ENCODE data around the gene CHMP1A. TPM values are rescaled to one million over a fixed set of nuclear protein-coding genes. Genes with fewer than 3 reads are reported as not detected.
A peak's percentile ranks its signal among the peaks of the same experiment; 100 is the strongest.
"Not testable (repeated sequence)": the region's sequence is repeated elsewhere in the genome, so short reads cannot be mapped to it uniquely, and the experiment has no call there.

Gene CHMP1A
- total RNA-seq, 4 donors from 2014 or later = 71.8 to 125 (median 86.6) TPM

- Histone ChIP-seq H3K9me3 (no peaks in the 10 kb centered on the region), H3K4me3 (no peak overlapping the region), H3K4me1 (peaks cover 23% of the 10 kb centered on the region), H3K27ac (no peak overlapping the region), H3K27me3 (no peaks in the 10 kb centered on the region), H3K36me3 (peaks cover 58% of the 10 kb centered on the region)
- TF ChIP-seq POLR2A (IDR thresholded peaks at IDR 0.05) = no peak
- TF ChIP-seq CTCF (IDR thresholded peaks at IDR 0.05) = no peak
- TF ChIP-seq POLR2AphosphoS5 (IDR thresholded peaks at IDR 0.05) = no peak
- TF ChIP-seq EP300 (IDR thresholded peaks at IDR 0.05) = no peak
- 76% methylated on average over 4 of the region's 18 CpGs for WGBS
- DNase-seq (ENCODE audit: low spot score in 2 of 2) = no peak
Observed at GRCh38 chr16:89696670-89697128, 39.2 kb upstream of the CHMP1A start.

GRCh38 chr16:89695875-89696669 lies 38.6 kb upstream of the CHMP1A start:
- Histone ChIP-seq H3K4me3 (no peak overlapping the region), H3K9me3 (no peaks in the 10 kb centered on the region), H3K4me1 (peaks cover 17% of the 10 kb centered on the region), H3K36me3 (peaks cover 65% of the 10 kb centered on the region), H3K27ac (no peak overlapping the region), H3K27me3 (no peaks in the 10 kb centered on the region)
- peak in 1 of 2 donors; percentile 70 for DNase-seq (ENCODE audit: low spot score in 2 of 2)
- 78% methylated on average over 16 of the region's 25 CpGs for WGBS
- TF ChIP-seq EP300 (IDR thresholded peaks at IDR 0.05) = no peak
- TF ChIP-seq POLR2A (IDR thresholded peaks at IDR 0.05) = no peak
- no peak for TF ChIP-seq CTCF (IDR thresholded peaks at IDR 0.05)
- TF ChIP-seq POLR2AphosphoS5 (IDR thresholded peaks at IDR 0.05) = no peak

GRCh38 chr16:89695086-89695874 lies 37.8 kb upstream of the CHMP1A start:
- Histone ChIP-seq H3K27me3 (no peaks in the 10 kb centered on the region), H3K27ac (no peak overlapping the region), H3K4me1 (peaks cover 9% of the 10 kb centered on the region), H3K9me3 (no peaks in the 10 kb centered on the region), H3K4me3 (no peak overlapping the region), H3K36me3 (peaks cover 71% of the 10 kb centered on the region)
- DNase-seq (ENCODE audit: low spot score in 2 of 2) = peak in 1 of 2 donors; percentile 73
- TF ChIP-seq CTCF (IDR thresholded peaks at IDR 0.05) (no peak), POLR2A (IDR thresholded peaks at IDR 0.05) (no peak), POLR2AphosphoS5 (IDR thresholded peaks at IDR 0.05) (no peak), EP300 (IDR thresholded peaks at IDR 0.05) (no peak)
- 93% methylated on average over 14 of the region's 31 CpGs for WGBS

DNA sequence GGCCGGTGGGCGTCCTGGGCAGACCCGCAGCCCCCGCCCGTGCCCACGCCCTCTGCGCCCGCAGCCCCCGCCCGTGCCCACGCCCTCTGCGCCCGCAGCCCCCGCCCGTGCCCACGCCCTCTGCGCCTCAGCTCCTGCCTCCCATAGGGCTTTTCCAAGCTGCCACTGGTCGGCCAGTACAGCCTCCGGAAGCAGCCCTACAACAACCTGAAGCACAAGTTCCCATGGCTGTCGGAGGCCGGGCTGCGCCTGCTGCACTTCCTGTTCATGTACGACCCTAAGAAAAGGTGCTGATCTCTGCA lies 37.2 kb upstream of the CHMP1A start:
- not testable (repeated sequence) for H3K27ac ChIP-seq; DNase-seq (ENCODE audit: low spot score in 2 of 2); H3K27me3 ChIP-seq; H3K4me3 ChIP-seq; H3K9me3 ChIP-seq; H3K4me1 ChIP-seq
- 74% methylated on average over 6 of the region's 23 CpGs for WGBS
- peaks cover 75% of the 10 kb centered on the region for H3K36me3 ChIP-seq

- WGBS = 92% methylated on average over 14 of the region's 32 CpGs
- Histone ChIP-seq H3K9me3 (no peaks in the 10 kb centered on the region), H3K4me3 (no peak overlapping the region), H3K4me1 (no peaks in the 10 kb centered on the region), H3K27me3 (no peaks in the 10 kb centered on the region), H3K27ac (no peak overlapping the region), H3K36me3 (peaks cover 81% of the 10 kb centered on the region)
- DNase-seq (ENCODE audit: low spot score in 2 of 2) = peak in 1 of 2 donors; percentile 71
- TF ChIP-seq POLR2A (IDR thresholded peaks at IDR 0.05) (no peak), CTCF (IDR thresholded peaks at IDR 0.05) (no peak), POLR2AphosphoS5 (IDR thresholded peaks at IDR 0.05) (no peak), EP300 (IDR thresholded peaks at IDR 0.05) (no peak)
Observed at GRCh38 chr16:89693931-89694783, 36.6 kb upstream of the CHMP1A start.

Data from suprapubic skin (tissue), 4 donors.